Daoy (cell line): ENCODE data around the gene EXOSC7. TPM values are rescaled to one million over a fixed set of nuclear protein-coding genes. Genes with fewer than 3 reads are reported as not detected.
A peak's percentile ranks its signal among the peaks of the same experiment; 100 is the strongest.

Experiments
- DNase-seq: peaks from one replicate; pipeline ENCODE4 v3.0.0-alpha.2; 2015; ENCODE audit warnings: low read depth
- total RNA-seq: library from RNA; depleted of rRNA; stranded (reverse); fragments of >200 nt; shearing (Covaris generic); gene quantifications from 2 replicates; pipeline ENCODE4 v1.2.3, GENCODE V29; 2014; rRNA removed

EXOSC7 gene
- total RNA-seq, 1 experiment from 2014 or later, result 85.5 TPM

- DNase-seq, result peak; percentile 23
These were observed 79.0 kb downstream of the EXOSC7 start for GRCh38 chr3:45055032-45055410.

GRCh38 chr3:45055411-45056143, 79.5 kb downstream of the EXOSC7 start:
- peak; percentile 38 for DNase-seq

- DNase-seq, result no peak
These were observed 80.7 kb downstream of the EXOSC7 start for GRCh38 chr3:45056608-45057301.

- peak; percentile 17 for DNase-seq
These were observed 81.5 kb downstream of the EXOSC7 start for GRCh38 chr3:45057557-45057956.

DNA sequence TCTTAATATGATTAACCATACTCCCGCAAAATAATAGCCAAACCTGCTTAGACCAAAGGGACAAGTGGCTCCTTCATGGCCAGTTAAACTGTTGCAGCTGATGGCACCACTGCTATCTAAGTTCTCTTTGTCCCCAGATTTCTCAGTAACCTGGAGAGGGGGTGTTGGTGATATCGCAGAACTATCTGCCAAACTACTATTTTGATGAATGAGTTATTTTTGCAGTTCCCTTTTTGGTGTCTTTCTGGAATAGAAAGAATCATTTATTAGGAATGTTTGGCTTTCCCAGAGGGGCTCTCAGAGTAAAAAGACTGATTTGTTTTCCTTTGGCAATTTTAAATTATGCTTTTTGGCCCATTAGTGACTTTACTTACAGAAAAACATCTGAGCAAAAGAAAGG, 83.1 kb downstream of the EXOSC7 start:
- no peak for DNase-seq

DNA sequence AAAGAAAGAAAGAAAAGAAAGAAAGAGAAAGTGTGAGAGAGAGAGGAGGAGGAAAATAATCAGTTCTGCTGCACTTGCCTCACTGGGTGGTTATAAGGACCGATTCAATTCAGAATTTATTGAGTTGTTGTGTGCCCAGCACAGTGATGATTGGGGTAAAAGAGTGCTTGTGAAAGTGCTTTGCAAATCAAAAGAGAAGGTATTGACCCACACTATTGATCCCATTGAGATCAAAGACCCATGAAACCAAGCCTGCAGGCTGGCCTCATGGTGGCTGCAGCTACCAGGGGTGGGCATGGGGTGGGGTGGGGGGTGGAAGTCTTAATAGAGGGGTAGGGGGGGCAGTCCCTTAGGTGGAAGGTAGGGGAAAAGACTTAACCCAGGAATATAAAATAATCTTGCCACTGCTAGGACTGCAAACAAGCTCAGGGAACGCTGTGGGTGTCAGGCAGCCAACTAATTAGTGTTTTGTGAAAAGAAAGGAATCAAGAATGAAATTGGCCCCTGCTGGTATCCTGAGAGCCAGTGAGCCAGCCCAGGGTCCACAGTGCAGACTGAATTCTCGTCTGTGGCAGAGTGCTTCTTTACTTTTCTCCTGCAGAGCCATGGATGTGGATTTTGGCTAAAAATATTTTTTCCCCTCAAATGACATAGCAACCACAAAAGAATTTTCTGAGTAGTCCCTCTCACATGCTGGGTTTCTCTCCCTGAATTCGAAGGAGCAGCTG, 84.3 kb downstream of the EXOSC7 start:
- DNase-seq, result no peak

Other genes starting within 250 kb of the EXOSC7 start
- gene ZNF501, start 246.6 kb upstream of the EXOSC7 start, total RNA-seq, result 1.3 and 2.7 TPM in 2 replicates
- 17.5 and 21.8 TPM in 2 replicates for gene KIAA1143, start 214.6 kb upstream of the EXOSC7 start, total RNA-seq
- 20.4 and 38.3 TPM in 2 replicates for gene KIF15, start 214.4 kb upstream of the EXOSC7 start, total RNA-seq
- gene TMEM42, start 114.3 kb upstream of the EXOSC7 start, total RNA-seq, result 8.5 and 11.6 TPM in 2 replicates
- 0.17 and 0.51 TPM in 2 replicates for gene TGM4, start 101.6 kb upstream of the EXOSC7 start, total RNA-seq
- 41.8 and 45.4 TPM in 2 replicates for gene ZDHHC3, start 70 bp upstream of the EXOSC7 start, total RNA-seq
- 1.1 TPM in 1 of 2 replicates, not detected in the other for gene CLEC3B, start 50.1 kb downstream of the EXOSC7 start, total RNA-seq
- 12.9 and 20.6 TPM in 2 replicates for gene CDCP1, start 170.1 kb downstream of the EXOSC7 start, total RNA-seq